Neural progenitor cell (in vitro differentiated cells): Measurements from ENCODE around the gene PBLD. TPM values are rescaled to one million over a fixed set of nuclear protein-coding genes. Genes with fewer than 3 reads are reported as not detected.

Source experiments
- DNase-seq: peaks from one replicate; pipeline ENCODE4 v3.0.0-alpha.2; 2016; ENCODE audit warnings: low spot score
- H2AFZ ChIP-seq: fragments of 200-600 bp; sonication (generic); replicated peaks from 2 replicates; pipeline ENCODE4 v1.6.1; 2016; ENCODE audit warnings: antibody characterized with exemption
- H3F3A ChIP-seq: fragments of 200-600 bp; sonication (generic); 2 replicates; pipeline ENCODE4 v1.6.1; 2016; ENCODE audit warnings: antibody characterized with exemption, low read depth
- H3K27ac ChIP-seq: fragments of 200-600 bp; sonication (generic); 2 replicates; pipeline ENCODE4 v1.5.1; 2016; ENCODE audit warnings: mild to moderate bottlenecking
- H3K27me3 ChIP-seq: fragments of 200-600 bp; sonication (generic); 2 replicates; pipeline ENCODE4 v1.6.1; 2016; ENCODE audit warnings: mild to moderate bottlenecking, moderate library complexity
- H3K36me3 ChIP-seq: fragments of 200-600 bp; sonication (generic); 2 replicates; pipeline ENCODE4 v1.5.1; 2016
- H3K4me1 ChIP-seq: fragments of 200-600 bp; sonication (generic); 2 replicates; pipeline ENCODE4 v1.6.1; 2016; ENCODE audit warnings: mixed run types
- H3K4me2 ChIP-seq: fragments of 200-600 bp; sonication (generic); 2 replicates; pipeline ENCODE4 v1.6.1; 2016
- H3K4me3 ChIP-seq: fragments of 200-600 bp; sonication (generic); 2 replicates; pipeline ENCODE4 v1.5.1; 2016
- H3K79me2 ChIP-seq: fragments of 200-600 bp; sonication (generic); 2 replicates; pipeline ENCODE4 v1.6.1; 2016; ENCODE audit warnings: low read depth
- H3K9ac ChIP-seq: fragments of 200-600 bp; sonication (generic); 2 replicates; pipeline ENCODE4 v1.6.1; 2016
- H3K9me3 ChIP-seq: fragments of 200-600 bp; sonication (generic); 2 replicates; pipeline ENCODE4 v1.5.1; 2016; ENCODE audit warnings: low read depth
- H4K20me1 ChIP-seq: fragments of 200-600 bp; sonication (generic); 2 replicates; pipeline ENCODE4 v1.6.1; 2016; ENCODE audit warnings: low read depth
- H3K27ac Mint-ChIP-seq: 3 replicates; pipeline ENCODE4 v1.8.0; 2021; ENCODE audit warnings: mixed read lengths
- H3K27me3 Mint-ChIP-seq: 2 replicates; pipeline ENCODE4 v1.8.0; 2022; ENCODE audit warnings: low read depth, mild to moderate bottlenecking, inconsistent platforms, moderate library complexity, mixed read lengths; ENCODE audit not compliant: insufficient read depth
- H3K36me3 Mint-ChIP-seq: 3 replicates; pipeline ENCODE4 v1.8.0; 2021; ENCODE audit warnings: mixed read lengths
- H3K4me1 Mint-ChIP-seq: 3 replicates; pipeline ENCODE4 v1.8.0; 2021; ENCODE audit warnings: mixed read lengths
- H3K4me3 Mint-ChIP-seq: 3 replicates; pipeline ENCODE4 v1.8.0; 2021; ENCODE audit warnings: mild to moderate bottlenecking, moderate library complexity, mixed read lengths
- H3K9me3 Mint-ChIP-seq: 3 replicates; pipeline ENCODE4 v1.8.0; 2020; ENCODE audit warnings: mixed read lengths
- EZH2 ChIP-seq: fragments of 200-600 bp; sonication (generic); IDR thresholded peaks from 2 replicates; pipeline ENCODE4 v1.6.1; 2017; ENCODE audit warnings: antibody characterized with exemption, mild to moderate bottlenecking, moderate library complexity
- EZH2phosphoT487 ChIP-seq: fragments of 200-600 bp; sonication (generic); IDR thresholded peaks from 2 replicates; pipeline ENCODE4 v1.6.1; 2017; ENCODE audit warnings: antibody characterized with exemption
- total RNA-seq: library from RNA; depleted of rRNA; stranded (reverse); fragments of >200 nt; gene quantifications from 2 replicates; pipeline ENCODE4 v1.2.3, GENCODE V29; 2015; ENCODE audit warnings: low replicate concordance
- TF ChIP-seq, protein P1 (sequence below): fragments of 200-600 bp; sonication (generic); IDR thresholded peaks from 2 replicates; pipeline ENCODE4 v1.5.1; 2017; ENCODE audit warnings: antibody characterized with exemption, mild to moderate bottlenecking

The PBLD gene
- total RNA-seq, 1 donor from 2014 or later = 5.8 TPM

DNA sequence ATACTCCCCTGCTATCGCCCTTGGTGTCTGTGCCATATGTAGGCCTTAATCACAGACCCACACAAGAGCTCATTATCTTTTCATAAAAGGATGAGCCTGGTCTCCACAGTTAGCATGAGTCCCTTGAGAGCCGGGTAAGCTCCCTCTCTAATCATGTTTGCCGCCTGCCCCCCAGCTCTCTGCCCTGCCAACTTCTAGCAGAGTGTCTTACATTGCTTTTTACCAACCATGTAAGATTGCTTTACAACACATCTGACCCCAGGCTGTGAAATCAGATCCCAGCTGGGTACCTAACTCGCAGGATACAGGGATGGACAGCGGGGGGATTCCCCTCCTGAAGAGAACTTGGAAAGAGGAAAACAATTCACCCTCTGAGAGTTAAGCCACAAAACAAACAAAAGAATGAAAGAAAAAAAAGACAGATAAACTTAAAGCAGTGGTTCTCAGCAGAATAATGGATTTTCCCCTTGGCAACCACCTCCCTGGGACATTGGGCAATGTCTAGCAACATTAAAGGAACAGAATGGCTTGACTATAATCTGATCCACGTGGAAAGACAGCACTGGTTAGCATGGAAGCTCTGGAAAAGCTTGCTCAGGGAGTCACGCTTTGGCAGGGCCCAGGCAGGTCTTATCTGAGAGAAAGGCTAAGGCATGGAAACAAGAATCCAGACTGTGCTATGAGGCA lies 61.4 kb downstream of the PBLD start:
- Histone ChIP-seq H4K20me1 (no peaks in the 10 kb centered on the region), H2AFZ (no peak overlapping the region), H3K4me2 (peak overlapping the region; percentile 40), H3K9ac (no peak overlapping the region), H3F3A (peaks cover 22% of the 10 kb centered on the region), H3K4me3 (no peak overlapping the region), H3K79me2 (no peaks in the 10 kb centered on the region), H3K27me3 (peaks cover 24% of the 10 kb centered on the region), H3K36me3 (no peaks in the 10 kb centered on the region), H3K9me3 (no peaks in the 10 kb centered on the region), H3K27ac (peak overlapping the region; percentile 73), H3K4me1 (peaks cover 17% of the 10 kb centered on the region)
- peaks cover 3% of the 10 kb centered on the region for H3K36me3 Mint-ChIP-seq
- H3K9me3 Mint-ChIP-seq = peaks cover 11% of the 10 kb centered on the region
- TF ChIP-seq, protein P1, sequence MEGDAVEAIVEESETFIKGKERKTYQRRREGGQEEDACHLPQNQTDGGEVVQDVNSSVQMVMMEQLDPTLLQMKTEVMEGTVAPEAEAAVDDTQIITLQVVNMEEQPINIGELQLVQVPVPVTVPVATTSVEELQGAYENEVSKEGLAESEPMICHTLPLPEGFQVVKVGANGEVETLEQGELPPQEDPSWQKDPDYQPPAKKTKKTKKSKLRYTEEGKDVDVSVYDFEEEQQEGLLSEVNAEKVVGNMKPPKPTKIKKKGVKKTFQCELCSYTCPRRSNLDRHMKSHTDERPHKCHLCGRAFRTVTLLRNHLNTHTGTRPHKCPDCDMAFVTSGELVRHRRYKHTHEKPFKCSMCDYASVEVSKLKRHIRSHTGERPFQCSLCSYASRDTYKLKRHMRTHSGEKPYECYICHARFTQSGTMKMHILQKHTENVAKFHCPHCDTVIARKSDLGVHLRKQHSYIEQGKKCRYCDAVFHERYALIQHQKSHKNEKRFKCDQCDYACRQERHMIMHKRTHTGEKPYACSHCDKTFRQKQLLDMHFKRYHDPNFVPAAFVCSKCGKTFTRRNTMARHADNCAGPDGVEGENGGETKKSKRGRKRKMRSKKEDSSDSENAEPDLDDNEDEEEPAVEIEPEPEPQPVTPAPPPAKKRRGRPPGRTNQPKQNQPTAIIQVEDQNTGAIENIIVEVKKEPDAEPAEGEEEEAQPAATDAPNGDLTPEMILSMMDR = no peak
- TF ChIP-seq EZH2 (peak; percentile 35), EZH2phosphoT487 (peak; percentile 71)
- peak overlapping the region; percentile 91 for H3K27ac Mint-ChIP-seq
- H3K4me1 Mint-ChIP-seq = peaks cover 18% of the 10 kb centered on the region
- peaks cover 9% of the 10 kb centered on the region for H3K27me3 Mint-ChIP-seq
- peak overlapping the region; percentile 43 for H3K4me3 Mint-ChIP-seq
- DNase-seq = peak; percentile 81

DNA sequence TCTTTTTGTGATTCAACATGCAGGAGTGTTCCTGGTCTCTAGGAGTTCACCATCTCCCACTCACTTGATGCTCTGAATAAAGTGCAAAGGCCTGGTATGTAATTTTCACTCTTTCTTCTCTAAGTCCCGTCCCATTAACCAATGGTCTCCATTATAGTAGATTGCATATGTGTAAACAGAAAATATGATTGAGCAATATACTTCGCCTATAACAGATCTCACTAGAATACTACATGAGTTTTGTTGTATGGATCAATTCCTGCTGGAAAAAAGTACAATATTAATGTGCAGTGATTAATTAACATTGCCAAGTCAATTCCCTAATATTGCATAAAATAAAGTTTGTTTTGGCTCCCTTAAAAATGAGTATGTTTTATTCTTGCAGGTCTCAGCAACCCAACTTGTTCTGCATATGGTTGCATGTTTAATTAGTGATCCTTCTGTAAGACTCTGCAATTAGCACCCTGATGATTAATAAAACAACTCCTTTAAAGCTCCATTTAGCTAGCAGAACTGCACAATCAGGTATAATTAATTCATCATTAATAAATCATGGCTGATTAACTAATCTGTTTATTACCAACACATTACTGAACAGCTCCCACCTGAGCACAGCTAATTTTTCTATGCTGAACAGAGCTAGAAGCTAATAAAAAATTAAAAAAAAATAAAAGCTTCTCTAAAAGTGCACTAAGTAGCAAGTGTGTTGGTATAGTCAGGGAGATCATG lies 63.0 kb downstream of the PBLD start:
- Histone ChIP-seq H3K27ac (no peak overlapping the region), H3K36me3 (no peaks in the 10 kb centered on the region), H3K9me3 (no peaks in the 10 kb centered on the region), H2AFZ (no peak overlapping the region), H3K27me3 (peaks cover 24% of the 10 kb centered on the region), H3K4me2 (no peak overlapping the region), H3K79me2 (no peaks in the 10 kb centered on the region), H3K9ac (no peak overlapping the region), H3F3A (peaks cover 22% of the 10 kb centered on the region), H4K20me1 (no peaks in the 10 kb centered on the region), H3K4me1 (peaks cover 17% of the 10 kb centered on the region), H3K4me3 (no peak overlapping the region)
- Mint-ChIP-seq H3K27me3 (peaks cover 10% of the 10 kb centered on the region), H3K36me3 (peaks cover 3% of the 10 kb centered on the region), H3K27ac (no peak overlapping the region), H3K9me3 (peaks cover 17% of the 10 kb centered on the region), H3K4me1 (peaks cover 18% of the 10 kb centered on the region), H3K4me3 (no peak overlapping the region)
- TF ChIP-seq, protein P1 = no peak
- no peak for TF ChIP-seq EZH2phosphoT487
- no peak for TF ChIP-seq EZH2
- no peak for DNase-seq

DNA sequence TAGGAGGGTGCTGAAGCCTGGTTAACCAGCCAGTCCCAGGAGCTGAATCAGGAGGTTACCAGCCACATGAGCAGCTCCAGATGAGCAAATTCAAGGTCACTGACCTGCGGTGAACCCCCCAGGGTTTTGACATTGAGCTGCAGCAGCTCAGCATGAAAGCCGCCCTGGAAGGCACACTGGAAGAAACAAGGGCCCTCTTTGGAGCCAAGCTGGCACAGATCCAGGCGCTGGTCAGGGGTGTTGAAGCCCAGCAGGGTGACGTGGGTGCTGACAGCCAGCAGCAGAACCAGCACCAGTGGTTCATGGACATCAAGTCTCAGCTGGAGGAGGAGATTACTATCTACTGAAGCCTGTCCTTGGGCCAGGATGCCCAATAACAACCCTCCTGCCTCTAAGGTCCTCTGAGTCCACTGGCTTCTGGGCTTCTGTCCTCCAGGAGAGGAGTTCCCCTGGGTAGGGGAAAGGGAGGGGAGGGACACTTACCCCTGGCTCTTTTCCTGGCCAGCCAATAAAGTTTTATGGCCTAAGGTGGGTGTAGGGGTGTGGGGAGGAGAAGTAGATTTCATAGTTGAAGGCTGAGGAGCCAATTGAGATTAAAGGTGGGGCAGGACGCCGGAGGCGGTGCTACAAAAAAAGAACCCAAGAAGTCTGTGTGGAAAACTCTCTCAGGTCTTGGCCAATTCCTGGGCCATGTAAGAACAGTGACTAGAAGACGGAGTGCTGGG lies 71.4 kb downstream of the PBLD start:
- no peak overlapping the region for H3K27ac Mint-ChIP-seq
- H3K4me1 Mint-ChIP-seq = no peaks in the 10 kb centered on the region
- Histone ChIP-seq H3K36me3 (no peaks in the 10 kb centered on the region), H3K4me1 (no peaks in the 10 kb centered on the region), H3K79me2 (no peaks in the 10 kb centered on the region), H3K27ac (no peak overlapping the region), H3K9me3 (no peaks in the 10 kb centered on the region), H4K20me1 (no peaks in the 10 kb centered on the region), H3K9ac (no peak overlapping the region), H2AFZ (no peak overlapping the region), H3F3A (peaks cover 2% of the 10 kb centered on the region), H3K27me3 (no peaks in the 10 kb centered on the region), H3K4me3 (no peak overlapping the region), H3K4me2 (no peak overlapping the region)
- H3K27me3 Mint-ChIP-seq = peaks cover under 1% of the 10 kb centered on the region
- no peaks in the 10 kb centered on the region for H3K36me3 Mint-ChIP-seq
- DNase-seq = no peak
- no peak overlapping the region for H3K4me3 Mint-ChIP-seq
- peaks cover 13% of the 10 kb centered on the region for H3K9me3 Mint-ChIP-seq
- no peak for TF ChIP-seq EZH2phosphoT487
- TF ChIP-seq, protein P1 = no peak
- no peak for TF ChIP-seq EZH2
